GM18505 (cell line): ENCODE measurements around the gene TNFRSF1B.

Experiments used
- ATAC-seq: cut with Tn5 transposase; IDR thresholded peaks from one replicate; pipeline ENCODE4 v1.9.1; 2021; ENCODE audit not compliant: unreplicated experiment
- POLR2A ChIP-seq: IDR thresholded peaks from 4 replicates; pipeline ENCODE4 v1.6.1; 2011; ENCODE audit warnings: borderline replicate concordance; ENCODE audit not compliant: insufficient read depth, insufficient read length; ENCODE audit errors: extremely low read depth

Gene TNFRSF1B

DNA sequence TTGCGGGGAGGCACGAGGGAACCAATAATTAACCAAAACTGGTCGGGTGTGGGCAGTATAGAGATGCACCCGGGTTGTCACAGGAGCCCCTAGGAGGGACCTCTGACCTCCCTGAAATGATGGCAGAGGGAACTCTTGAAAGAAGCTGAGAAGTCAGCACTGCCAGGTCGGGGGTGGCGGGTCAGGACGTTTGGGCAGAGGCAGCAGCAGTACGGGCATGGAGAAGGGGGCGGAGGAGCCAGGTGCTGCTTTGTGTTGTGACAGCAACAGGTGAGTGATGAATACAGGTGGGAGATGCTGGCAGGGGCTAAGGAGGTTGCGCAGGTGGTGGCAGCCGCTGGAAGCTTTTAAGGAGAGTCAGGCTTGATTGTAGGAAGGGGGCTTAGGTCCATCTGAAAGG lies 11.7 kb downstream of the TNFRSF1B start:
- no peak for ATAC-seq
- peak; percentile 7 for TF ChIP-seq POLR2A

DNA sequence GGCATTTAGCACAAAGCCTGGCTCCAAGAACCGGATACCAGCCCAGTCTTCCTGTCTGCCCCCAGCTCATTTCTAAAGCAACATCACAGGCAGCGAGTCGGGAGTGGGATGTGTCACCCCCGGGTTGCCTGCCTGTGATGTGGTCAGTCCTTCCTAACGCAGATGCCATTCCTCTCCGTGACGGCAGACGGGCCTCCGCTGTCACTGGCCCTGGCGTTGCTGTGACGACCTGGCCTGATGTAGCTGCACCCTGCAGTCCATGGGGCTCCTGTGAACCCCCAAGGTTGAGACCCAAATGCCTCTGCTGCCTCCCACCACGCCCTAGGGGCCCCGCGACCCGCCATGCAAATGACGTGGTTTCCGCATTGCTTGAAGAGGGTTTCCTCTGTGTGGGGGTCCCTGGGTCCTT lies 12.3 kb downstream of the TNFRSF1B start:
- peak; percentile 2 for TF ChIP-seq POLR2A
- ATAC-seq, result no peak

DNA sequence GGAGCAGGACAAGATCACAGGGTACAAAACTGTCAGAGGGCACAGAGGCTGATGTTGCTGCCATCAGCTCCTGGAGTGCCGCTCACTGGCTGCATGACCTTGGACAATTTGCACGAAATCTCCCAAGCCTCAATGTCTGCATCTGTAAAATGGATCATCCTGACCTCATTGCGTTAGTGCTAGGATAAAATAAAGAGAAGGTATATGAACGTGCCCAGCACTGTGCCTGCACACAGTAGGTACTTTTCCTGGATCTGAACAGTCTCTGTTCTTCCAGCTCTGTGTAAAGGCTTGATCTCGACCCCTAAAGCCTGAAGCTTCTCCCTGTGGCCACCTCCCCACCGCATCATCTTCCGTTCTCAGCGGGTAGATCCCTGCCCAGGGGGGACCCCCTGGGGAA lies 12.9 kb downstream of the TNFRSF1B start:
- no peak for ATAC-seq
- no peak for TF ChIP-seq POLR2A

DNA sequence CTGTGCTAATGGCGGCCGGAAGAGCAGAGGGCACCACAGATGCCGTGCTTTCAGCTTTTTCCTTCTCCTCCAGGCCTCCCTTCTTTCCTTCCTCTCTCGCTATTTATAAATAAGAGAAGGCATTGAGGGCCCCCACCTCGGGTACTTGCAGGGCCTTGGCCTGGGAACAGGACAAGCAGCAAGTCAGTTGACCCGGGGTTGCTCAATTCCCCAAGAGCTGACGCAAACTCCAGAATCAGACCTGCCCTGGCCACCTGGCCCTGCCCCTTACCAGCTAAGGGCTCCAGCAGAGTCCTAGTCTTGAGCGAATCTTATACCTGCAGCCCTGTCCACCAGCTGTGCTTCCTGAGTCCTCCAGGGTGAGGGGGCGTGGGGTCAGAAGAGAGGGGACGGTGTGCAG lies 13.5 kb downstream of the TNFRSF1B start:
- ATAC-seq, result no peak
- TF ChIP-seq POLR2A, result no peak

DNA sequence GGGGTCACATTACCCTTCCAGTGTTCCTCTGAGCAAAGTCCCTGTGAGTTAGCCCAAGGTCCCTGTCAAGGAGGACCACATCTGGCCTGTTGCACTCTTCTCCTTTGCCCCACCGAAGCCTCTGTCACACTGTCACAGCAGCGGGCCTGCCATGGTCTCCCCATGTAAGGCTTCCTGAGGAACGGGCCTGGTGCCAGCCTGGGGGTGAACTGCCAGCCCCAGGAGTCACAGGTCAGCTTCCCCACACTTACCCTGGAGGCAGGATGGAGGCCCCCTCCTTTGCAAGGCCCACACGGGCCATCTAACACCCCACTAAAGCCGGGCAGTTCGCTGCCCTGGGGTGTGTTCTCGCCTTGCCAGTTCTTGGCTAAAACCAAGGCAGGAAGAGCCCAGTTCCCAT lies 14.1 kb downstream of the TNFRSF1B start:
- ATAC-seq, result no peak
- TF ChIP-seq POLR2A, result no peak

DNA sequence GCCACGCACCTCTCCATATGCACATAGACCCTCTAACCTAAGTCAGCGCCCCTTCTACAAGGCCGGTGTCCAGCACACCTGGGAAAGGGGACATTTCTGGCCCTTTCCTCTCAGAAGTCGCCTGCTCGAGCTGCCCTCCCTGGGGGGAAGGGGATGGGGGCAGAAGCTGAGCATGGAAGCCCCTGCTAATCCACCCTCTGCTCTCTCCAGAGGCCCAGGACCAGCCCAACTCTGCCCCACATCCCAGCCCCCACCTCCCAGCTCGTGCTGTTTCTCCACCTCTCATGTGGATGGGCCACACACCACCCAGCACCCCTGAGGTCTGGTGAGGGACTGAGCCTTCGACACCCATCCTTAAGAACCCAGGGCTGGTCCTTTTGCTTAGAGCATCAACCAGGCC lies 14.8 kb downstream of the TNFRSF1B start:
- no peak for ATAC-seq
- TF ChIP-seq POLR2A, result no peak

DNA sequence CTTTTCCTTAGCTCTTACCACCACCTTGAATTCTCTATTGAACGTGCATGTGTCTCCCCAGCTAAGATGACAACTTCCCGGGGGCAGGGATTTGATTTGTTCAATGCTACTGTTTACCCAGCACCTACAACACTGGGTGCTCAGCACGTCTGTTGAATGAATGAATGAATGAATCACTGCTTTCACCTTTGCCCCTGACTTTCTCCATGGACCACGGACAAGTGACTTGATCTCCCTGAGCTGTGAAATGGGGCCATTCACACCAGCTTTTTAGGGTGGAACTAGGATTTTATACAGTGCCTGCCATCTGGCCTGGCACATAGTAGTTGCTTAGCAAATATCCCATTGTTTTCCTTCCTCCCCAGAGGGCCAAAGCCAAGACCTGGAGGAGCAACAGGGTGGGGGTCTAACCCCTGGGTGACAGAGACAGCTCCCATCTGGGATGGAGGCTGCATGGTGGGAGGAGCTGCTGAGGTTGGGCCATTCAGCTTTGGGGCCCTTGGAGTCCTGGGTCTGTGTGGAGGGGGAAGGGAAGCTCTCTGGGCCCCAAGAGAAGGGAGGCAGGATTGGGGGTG lies 15.7 kb downstream of the TNFRSF1B start:
- no peak for ATAC-seq
- TF ChIP-seq POLR2A, result no peak

DNA sequence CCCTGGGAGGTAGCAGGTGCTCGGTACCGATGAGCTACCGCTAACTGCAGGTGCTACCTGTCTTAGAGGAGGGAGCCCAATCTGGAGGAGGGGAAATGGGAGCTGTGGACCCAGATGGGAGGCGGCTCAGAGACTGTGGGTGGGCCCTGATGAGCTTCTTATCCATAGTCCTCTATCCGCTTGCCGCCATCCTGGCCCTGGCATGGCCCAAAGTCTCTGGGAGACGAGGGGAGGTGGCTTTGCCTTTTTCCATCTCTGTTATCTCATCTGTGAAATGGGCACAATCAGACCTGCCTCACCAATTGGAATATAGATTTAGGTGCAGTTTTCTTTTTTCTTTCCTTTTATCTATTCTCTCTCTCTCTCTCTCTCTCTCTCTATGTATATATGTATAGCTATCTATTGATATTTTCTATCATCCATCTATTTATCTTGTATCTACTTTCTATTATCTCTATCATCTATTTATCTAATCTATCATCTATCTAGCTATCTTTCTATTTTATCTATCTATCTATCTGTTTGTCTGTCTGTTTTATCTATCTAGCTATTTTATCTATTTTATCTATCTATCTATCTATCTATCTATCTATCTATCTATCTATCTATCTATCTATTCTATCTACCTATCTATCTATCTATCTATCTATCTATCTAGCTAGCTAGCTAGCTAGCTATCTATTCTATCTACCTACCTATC lies 16.5 kb downstream of the TNFRSF1B start:
- no peak for ATAC-seq
- no peak for TF ChIP-seq POLR2A

DNA sequence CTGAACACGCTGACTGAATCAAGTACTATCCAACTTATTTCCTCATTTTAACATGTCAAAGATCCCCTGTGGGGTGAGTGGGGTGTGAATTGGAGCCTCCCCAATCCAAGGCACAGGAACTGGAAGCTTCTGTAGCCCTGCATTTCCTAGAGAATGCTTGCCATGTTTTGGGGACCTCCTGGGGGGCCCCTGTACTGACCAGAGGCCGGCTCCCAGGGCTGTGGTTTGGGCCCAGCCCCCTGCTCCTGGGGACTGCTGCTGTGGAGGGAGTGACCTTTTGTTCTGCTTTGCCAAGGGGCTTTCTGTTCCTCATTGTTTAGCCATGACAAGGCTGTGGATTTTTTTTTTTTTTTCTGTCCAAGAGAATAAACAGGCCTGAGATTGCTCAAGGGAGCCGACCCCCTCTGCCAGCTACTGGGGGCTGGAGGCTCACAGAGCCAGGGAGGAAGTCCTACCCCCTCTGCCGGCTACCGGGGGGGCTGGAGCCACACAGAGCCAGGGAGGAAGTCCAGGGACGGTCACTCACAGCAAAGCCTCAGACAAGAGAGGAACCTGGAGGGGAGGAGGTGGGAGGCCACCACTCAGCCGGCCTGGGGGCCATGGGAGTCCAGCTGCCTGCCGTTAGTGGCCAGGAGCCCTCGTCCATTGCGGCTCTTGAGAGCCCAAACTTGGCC lies 17.4 kb downstream of the TNFRSF1B start:
- no peak for TF ChIP-seq POLR2A
- ATAC-seq, result no peak

DNA sequence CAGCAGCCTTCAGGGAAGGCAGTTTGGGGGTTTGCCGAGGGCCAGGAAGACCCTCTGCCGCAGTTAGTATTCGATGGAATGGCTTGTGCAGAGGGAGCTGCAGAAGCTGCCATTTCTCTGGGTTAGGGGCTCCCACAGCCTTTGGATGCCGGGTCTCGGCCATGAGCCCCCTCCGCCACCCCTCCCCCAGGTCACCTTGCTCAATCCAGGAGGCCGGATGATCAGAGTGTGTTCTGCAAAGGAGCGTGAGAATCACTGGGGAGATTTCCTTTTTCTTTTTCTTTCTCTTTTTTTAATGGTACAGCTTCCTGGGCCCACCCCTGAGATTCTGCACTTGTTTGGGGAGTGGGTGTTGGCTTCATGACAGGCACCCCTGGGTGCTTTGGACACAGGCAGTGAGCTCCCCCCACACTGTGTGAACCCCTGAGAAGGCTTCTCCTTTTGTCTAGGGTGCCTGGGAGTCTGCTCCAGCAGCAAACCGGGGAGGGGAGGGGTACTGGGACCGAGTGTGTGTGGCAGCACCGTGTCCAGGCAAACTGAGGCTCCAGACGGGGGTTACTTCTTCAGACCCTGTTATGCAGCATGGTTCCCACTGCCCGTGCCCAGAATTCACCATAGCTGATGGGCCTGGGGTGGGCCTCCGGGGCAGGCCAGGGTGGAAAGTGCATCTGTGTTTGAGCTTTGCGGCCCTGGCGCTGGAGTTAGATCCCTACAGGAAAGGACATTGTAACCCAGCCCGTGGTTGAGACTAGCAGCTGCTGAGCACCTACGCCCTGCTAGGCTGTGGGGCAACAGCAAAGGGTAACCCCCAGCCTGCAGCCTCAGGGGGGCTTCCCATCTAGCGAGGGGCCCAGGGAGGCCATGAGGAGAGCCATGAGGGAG lies 18.5 kb downstream of the TNFRSF1B start:
- no peak for ATAC-seq
- no peak for TF ChIP-seq POLR2A

DNA sequence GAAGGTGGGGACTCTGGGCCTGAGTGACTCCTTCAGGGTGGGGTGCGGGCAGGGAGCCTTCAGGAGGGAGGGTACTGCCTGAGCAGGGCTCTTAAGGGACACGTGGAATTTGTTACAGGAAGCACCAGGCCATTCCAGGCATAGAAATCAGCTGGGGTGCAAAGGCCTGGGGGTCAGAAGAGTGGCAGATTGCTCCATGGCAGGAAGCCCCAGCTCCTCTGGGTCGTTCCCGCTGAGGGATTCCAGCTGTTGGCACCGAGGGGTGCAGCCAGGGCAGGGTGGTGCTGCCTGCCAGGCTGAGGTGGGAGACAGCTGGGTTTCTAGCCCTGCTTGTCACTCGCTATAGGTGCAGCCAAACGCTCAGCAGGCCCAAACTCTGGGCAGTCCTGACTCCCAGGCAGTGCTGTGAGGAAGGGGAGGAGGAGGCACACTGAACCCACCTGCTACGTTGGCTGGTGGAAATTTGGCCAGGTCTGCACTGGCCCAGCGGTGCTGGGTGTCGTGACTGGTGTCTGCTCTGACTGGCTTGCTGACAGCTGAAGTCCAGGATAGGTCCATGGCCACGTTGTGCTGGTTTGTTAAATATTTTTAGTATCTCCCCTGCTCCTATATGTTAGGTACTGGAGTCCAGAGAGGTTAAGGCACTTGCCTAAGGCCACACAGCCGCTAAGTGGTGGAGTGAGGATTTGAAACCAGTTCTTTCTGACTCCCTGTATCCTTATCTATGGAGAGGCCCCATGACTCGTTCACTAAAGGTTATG lies 19.3 kb downstream of the TNFRSF1B start:
- TF ChIP-seq POLR2A, result no peak
- no peak for ATAC-seq

DNA sequence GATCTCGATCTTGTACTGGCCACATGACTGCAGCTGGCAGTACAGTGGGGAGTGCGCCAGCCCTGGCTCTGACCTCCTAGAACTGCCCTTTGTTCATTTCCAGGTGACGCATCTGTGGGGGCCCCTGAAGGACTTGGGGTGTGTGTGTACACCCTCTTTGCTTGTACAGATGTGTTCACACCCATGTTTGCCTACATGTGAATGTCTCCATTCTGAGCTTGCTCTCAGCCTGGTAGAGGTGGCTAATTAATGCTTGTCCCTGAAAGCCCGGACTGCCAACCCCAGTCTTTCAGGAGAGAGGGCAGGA lies 19.8 kb downstream of the TNFRSF1B start:
- TF ChIP-seq POLR2A, result no peak
- ATAC-seq, result no peak

DNA sequence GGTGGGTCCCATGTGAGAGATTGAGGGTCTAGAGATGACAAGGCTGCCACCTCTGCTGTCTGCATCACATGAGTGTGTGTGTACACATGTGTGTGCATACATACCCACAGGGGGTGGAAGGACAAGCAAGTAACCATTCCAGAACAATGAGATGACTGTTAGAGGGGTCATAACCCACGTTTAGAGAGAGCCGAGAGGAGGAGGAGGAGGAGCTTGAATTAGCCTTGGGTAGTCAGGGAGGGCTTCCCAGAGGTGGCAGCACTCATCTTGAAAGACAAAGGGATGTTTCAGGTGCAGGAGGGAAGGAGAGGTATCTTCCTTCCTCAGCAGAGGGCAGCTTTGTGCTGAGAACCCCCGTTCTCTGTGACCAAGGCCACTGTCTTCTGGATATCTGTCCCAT lies 21.3 kb downstream of the TNFRSF1B start:
- no peak for ATAC-seq
- TF ChIP-seq POLR2A, result no peak
